Brain microvascular endothelial cell (primary cell): Measurements from ENCODE around the gene NDUFV3.

ENCODE experiments used
- DNase-seq: peaks from one replicate; pipeline ENCODE4 v3.0.0-alpha.2; 2020
- H3K27ac ChIP-seq: fragments of 250-450 bp; sonication (Bioruptor Pico); 2 replicates; pipeline ENCODE4 v1.5.1; 2020; ENCODE audit warnings: mild to moderate bottlenecking, moderate library complexity
- H3K27me3 ChIP-seq: fragments of 250-450 bp; sonication (Bioruptor Pico); replicated peaks from 2 replicates; pipeline ENCODE4 v1.5.1; 2020; ENCODE audit warnings: mild to moderate bottlenecking
- H3K36me3 ChIP-seq: fragments of 250-450 bp; sonication (Bioruptor Pico); replicated peaks from 2 replicates; pipeline ENCODE4 v1.5.1; 2020; ENCODE audit warnings: mild to moderate bottlenecking
- H3K4me3 ChIP-seq: 2 replicates; pipeline ENCODE4 v1.5.1; 2011; ENCODE audit warnings: low read depth, mild to moderate bottlenecking, control low read depth, low read length, moderate library complexity
- in situ Hi-C: cut with HindIII; loops from 2 replicates; pipeline ENCODE4 v1.10.0; 2017; ENCODE audit warnings: low sequenced_read_pairs, low pct_ligation_motif_present
- TF ChIP-seq, protein P1 (sequence below): IDR thresholded peaks from 2 replicates; pipeline ENCODE4 v1.5.1; 2011; ENCODE audit warnings: low read depth, mild to moderate bottlenecking, moderate library complexity, low read length, control low read depth, inconsistent platforms; ENCODE audit errors: missing control alignments

Gene NDUFV3

DNA sequence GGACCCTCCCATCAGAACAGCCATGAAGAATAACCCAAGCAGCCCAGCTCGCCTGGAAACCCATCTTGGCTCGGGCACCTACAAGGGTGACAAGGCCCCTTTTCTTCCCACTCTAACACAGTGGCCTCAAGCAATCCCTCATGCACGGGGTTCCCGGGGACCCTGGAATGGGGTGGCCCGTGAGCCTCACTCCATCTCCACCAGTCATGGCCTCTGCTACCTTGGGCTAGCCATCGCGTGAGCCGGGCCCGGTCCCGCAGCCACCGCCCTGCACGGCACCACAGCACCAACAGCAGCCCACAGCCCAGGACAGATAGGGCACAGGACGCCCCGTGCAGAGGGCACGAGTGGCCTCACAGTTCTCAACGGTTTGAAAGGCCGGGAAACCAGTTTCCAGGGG, 32.8 kb upstream of the NDUFV3 start:
- DNase-seq, result no peak
- Histone ChIP-seq H3K27me3 (no peaks in the 10 kb centered on the region), H3K27ac (no peak overlapping the region), H3K36me3 (peaks cover 52% of the 10 kb centered on the region), H3K4me3 (no peak overlapping the region)
- TF ChIP-seq, protein P1, sequence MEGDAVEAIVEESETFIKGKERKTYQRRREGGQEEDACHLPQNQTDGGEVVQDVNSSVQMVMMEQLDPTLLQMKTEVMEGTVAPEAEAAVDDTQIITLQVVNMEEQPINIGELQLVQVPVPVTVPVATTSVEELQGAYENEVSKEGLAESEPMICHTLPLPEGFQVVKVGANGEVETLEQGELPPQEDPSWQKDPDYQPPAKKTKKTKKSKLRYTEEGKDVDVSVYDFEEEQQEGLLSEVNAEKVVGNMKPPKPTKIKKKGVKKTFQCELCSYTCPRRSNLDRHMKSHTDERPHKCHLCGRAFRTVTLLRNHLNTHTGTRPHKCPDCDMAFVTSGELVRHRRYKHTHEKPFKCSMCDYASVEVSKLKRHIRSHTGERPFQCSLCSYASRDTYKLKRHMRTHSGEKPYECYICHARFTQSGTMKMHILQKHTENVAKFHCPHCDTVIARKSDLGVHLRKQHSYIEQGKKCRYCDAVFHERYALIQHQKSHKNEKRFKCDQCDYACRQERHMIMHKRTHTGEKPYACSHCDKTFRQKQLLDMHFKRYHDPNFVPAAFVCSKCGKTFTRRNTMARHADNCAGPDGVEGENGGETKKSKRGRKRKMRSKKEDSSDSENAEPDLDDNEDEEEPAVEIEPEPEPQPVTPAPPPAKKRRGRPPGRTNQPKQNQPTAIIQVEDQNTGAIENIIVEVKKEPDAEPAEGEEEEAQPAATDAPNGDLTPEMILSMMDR, result no peak
- in situ Hi-C loops, result no loop called here

DNA sequence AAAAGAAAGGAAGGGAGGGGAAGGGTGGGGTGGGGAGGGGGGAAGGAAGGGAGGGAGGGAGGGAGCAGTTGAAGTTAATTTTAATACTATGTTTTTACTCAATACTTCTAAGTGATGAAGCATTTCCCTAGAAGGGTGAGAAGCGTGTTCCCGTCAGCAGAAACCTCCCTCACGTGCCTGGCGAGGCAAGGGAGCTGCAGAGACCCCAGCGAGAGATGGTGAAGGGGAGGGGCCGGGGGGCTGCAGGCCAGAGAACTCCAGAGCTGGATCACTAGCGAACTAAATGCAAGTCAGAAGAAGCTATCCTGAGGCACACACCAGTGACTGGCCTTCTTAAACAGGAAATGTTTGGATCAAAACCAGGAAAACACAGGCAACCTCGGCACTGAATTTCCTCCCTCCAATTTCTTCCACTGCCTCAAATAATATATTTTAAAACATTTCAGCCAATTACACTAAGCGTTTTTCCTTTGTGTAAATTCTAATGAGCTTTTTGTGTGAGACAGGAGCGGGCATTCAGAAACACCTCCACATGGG, 31.7 kb upstream of the NDUFV3 start:
- no peak for DNase-seq
- in situ Hi-C loops, result no loop called here
- Histone ChIP-seq H3K36me3 (peaks cover 42% of the 10 kb centered on the region), H3K27me3 (no peaks in the 10 kb centered on the region), H3K27ac (no peak overlapping the region), H3K4me3 (no peak overlapping the region)
- TF ChIP-seq, protein P1, result no peak

DNA sequence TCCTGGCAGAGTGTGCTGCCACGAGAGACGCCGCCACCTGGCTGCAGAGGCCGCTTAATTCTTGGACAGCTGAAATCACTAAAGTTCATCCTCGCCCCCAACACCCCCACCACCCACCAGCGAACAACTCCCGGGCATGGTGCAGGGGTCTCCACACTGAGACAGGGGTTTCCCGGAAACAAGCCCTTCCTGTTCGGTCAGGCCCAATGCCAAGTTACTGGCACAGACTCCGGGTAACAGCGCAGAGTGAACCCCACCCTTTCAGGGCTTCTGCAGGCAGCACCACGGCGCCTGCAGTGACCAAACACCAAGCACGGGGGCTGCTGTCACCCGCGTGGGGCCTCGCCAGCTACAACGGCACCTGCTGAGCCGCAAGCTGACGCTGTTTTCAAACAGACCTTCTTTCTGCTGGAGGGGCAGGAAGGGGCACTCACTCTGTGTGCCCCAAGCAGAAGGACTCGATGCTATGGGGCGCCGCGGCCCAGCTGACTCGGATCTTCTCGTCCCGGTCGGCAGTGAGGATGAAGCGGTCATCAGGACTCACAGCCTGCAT, 31.2 kb upstream of the NDUFV3 start:
- in situ Hi-C loops, result no loop called here
- H3K36me3 ChIP-seq, result peaks cover 38% of the 10 kb centered on the region
- TF ChIP-seq, protein P1, result no peak

GRCh38 chr21:42862774-42863503, 30.2 kb upstream of the NDUFV3 start:
- no peak overlapping the region for H3K4me3 ChIP-seq
- DNase-seq, result no peak
- H3K36me3 ChIP-seq, result peaks cover 33% of the 10 kb centered on the region
- H3K27ac ChIP-seq, result no peak overlapping the region
- no peaks in the 10 kb centered on the region for H3K27me3 ChIP-seq
- TF ChIP-seq, protein P1, result peak; percentile 11
- in situ Hi-C loops, result no loop called here

More for the DNA sequence above, 31.2 kb upstream of the NDUFV3 start:
- DNase-seq, result no peak
- H3K4me3 ChIP-seq, result no peak overlapping the region
- H3K27ac ChIP-seq, result no peak overlapping the region
- no peaks in the 10 kb centered on the region for H3K27me3 ChIP-seq

- no peak for DNase-seq
- Histone ChIP-seq H3K27ac (no peak overlapping the region), H3K4me3 (no peak overlapping the region), H3K36me3 (peaks cover 35% of the 10 kb centered on the region), H3K27me3 (no peaks in the 10 kb centered on the region)
- in situ Hi-C loops, result no loop called here
- TF ChIP-seq, protein P1, result no peak
Observed at GRCh38 chr21:42863504-42863870, 29.6 kb upstream of the NDUFV3 start.
